ENCODE data around the gene PYGB. TPM values are rescaled to one million over a fixed set of nuclear protein-coding genes. Genes with fewer than 3 reads are reported as not detected.

PYGB gene
- total RNA-seq, 6 donors from 2014 or later: 59.4 to 128 (median 98.4) TPM

DNA sequence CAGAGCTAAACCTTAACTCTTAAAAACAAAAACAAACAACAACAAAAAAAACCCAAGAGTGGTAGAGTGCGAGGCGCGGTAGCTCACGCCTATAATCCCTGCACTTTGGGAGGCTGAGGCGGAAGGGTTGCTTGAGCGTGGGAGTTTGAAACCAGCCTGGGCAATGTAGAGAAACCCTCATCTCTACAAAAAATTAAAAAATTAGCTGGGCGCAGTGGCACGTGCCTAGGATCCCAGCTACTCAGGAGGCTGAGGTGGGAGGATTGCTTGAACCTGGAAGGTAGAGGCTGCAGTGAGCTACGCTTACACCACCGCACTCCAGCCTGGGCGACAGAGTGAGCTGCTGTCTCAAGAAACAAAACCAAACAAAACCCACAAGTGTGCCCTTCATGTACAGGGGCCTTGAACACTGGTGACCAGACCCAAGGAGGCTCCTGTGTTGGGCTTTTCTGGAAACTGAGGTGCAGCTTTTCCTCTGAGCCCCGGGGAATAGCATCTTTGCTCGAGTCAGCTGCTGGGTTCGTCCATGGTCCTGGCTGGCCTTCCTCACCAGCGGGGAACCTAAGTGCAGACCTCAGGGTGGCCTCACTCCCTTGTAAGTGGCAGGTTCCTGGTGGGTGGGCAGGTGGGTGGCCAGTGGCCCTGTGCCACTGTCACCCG, 39.9 kb downstream of the PYGB start:
- H3K27me3 ChIP-seq: no peaks in the 10 kb centered on the region
- no peaks in the 10 kb centered on the region for H3K9me3 ChIP-seq
- ATAC-seq (ENCODE audit: low FRiP score in 2 of 2): no peak
- H3K4me3 ChIP-seq: no peak overlapping the region
- H3K36me3 ChIP-seq: peaks cover 21 to 99% (median 79%) of the 10 kb centered on the region in 4 donors
- H3K4me1 ChIP-seq: no peaks in the 10 kb centered on the region
- no peak for TF ChIP-seq POLR2A (IDR thresholded peaks at IDR 0.05)
- TF ChIP-seq, protein P1, sequence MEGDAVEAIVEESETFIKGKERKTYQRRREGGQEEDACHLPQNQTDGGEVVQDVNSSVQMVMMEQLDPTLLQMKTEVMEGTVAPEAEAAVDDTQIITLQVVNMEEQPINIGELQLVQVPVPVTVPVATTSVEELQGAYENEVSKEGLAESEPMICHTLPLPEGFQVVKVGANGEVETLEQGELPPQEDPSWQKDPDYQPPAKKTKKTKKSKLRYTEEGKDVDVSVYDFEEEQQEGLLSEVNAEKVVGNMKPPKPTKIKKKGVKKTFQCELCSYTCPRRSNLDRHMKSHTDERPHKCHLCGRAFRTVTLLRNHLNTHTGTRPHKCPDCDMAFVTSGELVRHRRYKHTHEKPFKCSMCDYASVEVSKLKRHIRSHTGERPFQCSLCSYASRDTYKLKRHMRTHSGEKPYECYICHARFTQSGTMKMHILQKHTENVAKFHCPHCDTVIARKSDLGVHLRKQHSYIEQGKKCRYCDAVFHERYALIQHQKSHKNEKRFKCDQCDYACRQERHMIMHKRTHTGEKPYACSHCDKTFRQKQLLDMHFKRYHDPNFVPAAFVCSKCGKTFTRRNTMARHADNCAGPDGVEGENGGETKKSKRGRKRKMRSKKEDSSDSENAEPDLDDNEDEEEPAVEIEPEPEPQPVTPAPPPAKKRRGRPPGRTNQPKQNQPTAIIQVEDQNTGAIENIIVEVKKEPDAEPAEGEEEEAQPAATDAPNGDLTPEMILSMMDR (IDR thresholded peaks at IDR 0.05): no peak
- no peak for TF ChIP-seq EP300 (IDR thresholded peaks at IDR 0.05)
- no peak for TF ChIP-seq POLR2AphosphoS5 (IDR thresholded peaks at IDR 0.05)
- DNase-seq: no peak
- WGBS, 2 donors: 96 to 97% methylated on average over 15 to 16 of the region's 16 CpGs
- no peak overlapping the region for H3K27ac ChIP-seq

DNA sequence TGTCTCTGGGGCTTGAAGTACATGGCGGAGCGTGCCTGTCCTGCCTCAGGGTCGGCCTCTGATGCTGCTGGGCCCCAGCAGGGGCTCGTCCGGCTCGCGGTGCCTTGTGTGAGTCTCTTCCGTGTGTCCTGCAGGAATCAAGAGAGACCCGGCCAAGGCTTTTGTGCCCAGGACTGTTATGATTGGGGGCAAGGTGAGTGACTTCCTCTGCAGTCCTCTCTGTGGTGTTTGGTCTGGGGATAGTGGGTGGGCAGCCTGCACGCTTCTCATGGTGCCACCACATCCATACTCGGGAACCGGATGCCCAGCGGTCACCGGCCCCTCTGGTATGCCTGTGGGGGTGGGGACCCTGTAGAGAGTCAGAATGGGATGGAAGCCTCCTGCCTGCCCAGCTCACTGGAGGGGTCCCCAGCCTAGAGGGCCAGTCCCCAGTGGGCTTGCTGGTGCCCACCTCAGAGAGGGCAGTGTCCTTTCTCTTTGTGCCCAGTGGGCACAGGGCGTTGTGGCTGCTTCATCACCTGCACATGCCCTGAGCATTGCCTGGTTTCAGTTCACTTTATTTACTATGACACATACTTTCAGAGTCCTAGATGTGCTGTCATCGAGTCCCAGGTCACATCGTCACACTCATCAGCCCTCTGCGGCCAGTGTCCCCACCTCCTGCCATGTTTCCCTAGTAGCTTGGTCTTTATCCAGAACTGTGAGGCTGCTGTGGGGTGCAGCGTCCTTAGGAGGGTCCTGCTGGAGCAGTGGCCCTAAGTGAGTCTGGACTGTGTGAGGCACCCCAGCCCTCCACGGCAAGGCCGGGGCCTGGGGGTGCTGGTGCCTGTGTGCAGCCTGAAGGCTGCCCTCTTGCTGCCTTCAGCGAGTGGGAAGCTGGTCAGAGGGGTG, 40.7 kb downstream of the PYGB start:
- ATAC-seq (ENCODE audit: low FRiP score in 2 of 2) (no peak), DNase-seq (peak in 1 of 2 donors; percentile 59)
- Histone ChIP-seq H3K36me3 (peaks cover 21 to 92% (median 76%) of the 10 kb centered on the region in 4 donors), H3K27me3 (no peaks in the 10 kb centered on the region), H3K4me3 (no peak overlapping the region), H3K4me1 (no peaks in the 10 kb centered on the region), H3K27ac (no peak overlapping the region), H3K9me3 (no peaks in the 10 kb centered on the region)
- TF ChIP-seq POLR2A (IDR thresholded peaks at IDR 0.05) (no peak), POLR2AphosphoS5 (IDR thresholded peaks at IDR 0.05) (no peak), EP300 (IDR thresholded peaks at IDR 0.05) (no peak)
- TF ChIP-seq, protein P1 (IDR thresholded peaks at IDR 0.05): no peak
- WGBS, 2 donors: 93 to 96% methylated on average over 14 to 21 of the region's 22 CpGs

- ATAC-seq (ENCODE audit: low FRiP score in 2 of 2) (no peak), DNase-seq (peak in 1 of 2 donors; percentile 53)
- Histone ChIP-seq H3K4me1 (peaks cover 0 to 6% (median 0%) of the 10 kb centered on the region in 4 donors), H3K9me3 (no peaks in the 10 kb centered on the region), H3K4me3 (no peak overlapping the region), H3K36me3 (peaks cover 17 to 82% (median 65%) of the 10 kb centered on the region in 4 donors), H3K27me3 (no peaks in the 10 kb centered on the region), H3K27ac (no peak overlapping the region)
- no peak for TF ChIP-seq POLR2A (IDR thresholded peaks at IDR 0.05)
- TF ChIP-seq POLR2AphosphoS5 (IDR thresholded peaks at IDR 0.05): no peak
- no peak for TF ChIP-seq EP300 (IDR thresholded peaks at IDR 0.05)
- TF ChIP-seq, protein P1 (IDR thresholded peaks at IDR 0.05): no peak
- 91 to 95% methylated on average over 24 of the region's 24 CpGs for WGBS, 2 donors
These were observed 42.2 kb downstream of the PYGB start for GRCh38 chr20:25289886-25290597.

- TF ChIP-seq EP300 (IDR thresholded peaks at IDR 0.05) (no peak), POLR2A (IDR thresholded peaks at IDR 0.05) (no peak), POLR2AphosphoS5 (IDR thresholded peaks at IDR 0.05) (no peak)
- TF ChIP-seq, protein P1 (IDR thresholded peaks at IDR 0.05): no peak
- Histone ChIP-seq H3K27me3 (no peaks in the 10 kb centered on the region), H3K9me3 (no peaks in the 10 kb centered on the region), H3K27ac (no peak overlapping the region), H3K4me1 (peaks cover 0 to 12% (median 2%) of the 10 kb centered on the region in 4 donors), H3K4me3 (no peak overlapping the region), H3K36me3 (peaks cover 14 to 78% (median 61%) of the 10 kb centered on the region in 4 donors)
- peak in 1 of 2 donors; percentile 76 for DNase-seq
- WGBS, 2 donors: 83 to 88% methylated on average over 5 to 17 of the region's 22 CpGs
- no peak for ATAC-seq (ENCODE audit: low FRiP score in 2 of 2)
These were observed 43.0 kb downstream of the PYGB start for GRCh38 chr20:25290646-25291431.
